ENCODE measurements around the gene MED13. TPM values are rescaled to one million over a fixed set of nuclear protein-coding genes. Genes with fewer than 3 reads are reported as not detected.
"Not testable (repeated sequence)": the region's sequence is repeated elsewhere in the genome, so short reads cannot be mapped to it uniquely, and the experiment has no call there.

Gene MED13
- total and polyA plus RNA-seq, 11 donors: 5.6 to 59.1 (median 38.9) TPM

DNA sequence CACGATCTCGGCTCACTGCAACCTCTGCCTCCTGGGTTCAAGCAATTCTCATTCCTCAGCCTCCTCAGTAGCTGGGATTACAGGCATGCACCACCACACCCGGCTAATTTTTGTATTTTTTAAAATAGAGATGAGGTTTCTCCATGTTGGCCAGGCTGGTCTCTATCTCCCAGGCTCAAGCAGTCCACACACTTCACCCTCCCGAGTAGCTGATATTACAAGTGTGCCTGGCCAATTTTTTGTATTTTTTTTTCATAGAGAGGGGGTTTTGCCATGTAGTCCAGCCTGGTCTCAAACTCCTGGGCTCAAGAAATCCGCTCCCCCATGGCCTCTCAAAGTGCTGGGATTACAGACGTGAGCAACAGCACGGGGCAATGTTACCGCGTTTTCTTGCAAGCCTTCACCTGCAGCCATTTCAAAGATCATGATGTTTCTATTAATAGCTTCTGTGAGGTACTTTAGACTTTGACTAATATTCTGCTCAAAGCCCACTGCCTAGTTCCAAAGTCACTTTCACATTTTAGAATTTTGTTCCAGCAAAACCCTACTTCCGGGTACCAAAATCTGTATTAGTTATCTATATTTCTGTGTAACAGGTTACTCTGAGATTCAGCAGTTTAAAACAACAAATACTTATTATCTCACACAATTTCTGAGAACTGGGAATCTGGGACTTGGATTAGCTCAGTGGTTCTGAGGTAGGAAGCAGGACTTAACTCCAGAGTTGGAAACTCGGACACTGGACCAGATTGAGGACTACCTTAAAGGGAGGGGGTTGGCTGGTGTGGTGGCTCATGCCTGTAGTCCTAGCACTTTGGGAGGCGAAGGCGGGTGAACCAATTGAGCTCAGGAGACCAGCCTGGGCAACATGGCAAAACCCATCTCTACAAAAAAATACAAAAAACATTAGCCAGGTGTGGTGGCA lies 12.0 kb upstream of the MED13 start:
- Histone ChIP-seq H3K9me3 (no peaks in the 10 kb centered on the region), H3K27ac (no peak overlapping the region), H3K36me3 (no peaks in the 10 kb centered on the region), H3K27me3 (peaks cover 0 to 12% (median 0%) of the 10 kb centered on the region in 9 donors), H3K4me3 (no peak overlapping the region), H3K4me1 (no peaks in the 10 kb centered on the region)
- no peak for DNase-seq
- WGBS, 4 donors: 80 to 85% (median 83%) methylated on average over 13 of the region's 13 CpGs
- no peak for TF ChIP-seq POLR2A (IDR thresholded peaks at IDR 0.05)
- TF ChIP-seq, protein P1, sequence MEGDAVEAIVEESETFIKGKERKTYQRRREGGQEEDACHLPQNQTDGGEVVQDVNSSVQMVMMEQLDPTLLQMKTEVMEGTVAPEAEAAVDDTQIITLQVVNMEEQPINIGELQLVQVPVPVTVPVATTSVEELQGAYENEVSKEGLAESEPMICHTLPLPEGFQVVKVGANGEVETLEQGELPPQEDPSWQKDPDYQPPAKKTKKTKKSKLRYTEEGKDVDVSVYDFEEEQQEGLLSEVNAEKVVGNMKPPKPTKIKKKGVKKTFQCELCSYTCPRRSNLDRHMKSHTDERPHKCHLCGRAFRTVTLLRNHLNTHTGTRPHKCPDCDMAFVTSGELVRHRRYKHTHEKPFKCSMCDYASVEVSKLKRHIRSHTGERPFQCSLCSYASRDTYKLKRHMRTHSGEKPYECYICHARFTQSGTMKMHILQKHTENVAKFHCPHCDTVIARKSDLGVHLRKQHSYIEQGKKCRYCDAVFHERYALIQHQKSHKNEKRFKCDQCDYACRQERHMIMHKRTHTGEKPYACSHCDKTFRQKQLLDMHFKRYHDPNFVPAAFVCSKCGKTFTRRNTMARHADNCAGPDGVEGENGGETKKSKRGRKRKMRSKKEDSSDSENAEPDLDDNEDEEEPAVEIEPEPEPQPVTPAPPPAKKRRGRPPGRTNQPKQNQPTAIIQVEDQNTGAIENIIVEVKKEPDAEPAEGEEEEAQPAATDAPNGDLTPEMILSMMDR (IDR thresholded peaks at IDR 0.05): no peak
- intact Hi-C loops (cut with DNase I): no loop called here
- no peak for ATAC-seq

DNA sequence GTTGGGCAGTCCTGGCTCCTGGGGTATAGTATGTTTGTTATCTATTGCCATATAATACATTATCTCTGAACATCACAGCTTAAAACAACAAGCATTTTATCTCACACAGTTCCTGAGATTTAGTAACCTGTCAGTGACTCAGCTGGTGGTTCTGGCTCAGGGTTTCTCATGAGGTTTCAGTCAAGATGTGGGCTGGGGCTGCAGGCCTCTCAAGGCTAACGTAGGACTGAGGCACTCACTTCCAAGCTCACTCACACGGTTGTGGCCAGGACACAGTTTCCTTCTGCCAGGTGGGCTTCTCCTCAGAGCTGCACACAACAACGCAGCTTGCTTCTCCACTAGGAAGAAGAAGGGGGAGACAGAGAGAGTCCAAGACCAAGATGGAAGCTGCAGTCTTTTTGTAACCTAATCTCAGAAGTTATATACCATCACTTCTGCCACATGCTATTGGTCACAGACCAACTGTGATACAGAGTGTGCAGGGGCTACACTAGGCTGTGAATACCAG lies 10.3 kb upstream of the MED13 start:
- DNase-seq (no peak), ATAC-seq (no peak)
- 76 to 91% (median 81%) methylated on average over 3 of the region's 3 CpGs for WGBS, 4 donors
- H3K4me3 ChIP-seq: no peak overlapping the region
- peaks cover 0 to 2% (median 0%) of the 10 kb centered on the region in 9 donors for H3K27me3 ChIP-seq
- H3K27ac ChIP-seq: no peak overlapping the region
- TF ChIP-seq, protein P1 (IDR thresholded peaks at IDR 0.05): no peak
- TF ChIP-seq POLR2A (IDR thresholded peaks at IDR 0.05): no peak
- intact Hi-C loops (cut with DNase I): no loop called here
- H3K9me3 ChIP-seq: no peaks in the 10 kb centered on the region
- H3K36me3 ChIP-seq: no peaks in the 10 kb centered on the region
- no peaks in the 10 kb centered on the region for H3K4me1 ChIP-seq

DNA sequence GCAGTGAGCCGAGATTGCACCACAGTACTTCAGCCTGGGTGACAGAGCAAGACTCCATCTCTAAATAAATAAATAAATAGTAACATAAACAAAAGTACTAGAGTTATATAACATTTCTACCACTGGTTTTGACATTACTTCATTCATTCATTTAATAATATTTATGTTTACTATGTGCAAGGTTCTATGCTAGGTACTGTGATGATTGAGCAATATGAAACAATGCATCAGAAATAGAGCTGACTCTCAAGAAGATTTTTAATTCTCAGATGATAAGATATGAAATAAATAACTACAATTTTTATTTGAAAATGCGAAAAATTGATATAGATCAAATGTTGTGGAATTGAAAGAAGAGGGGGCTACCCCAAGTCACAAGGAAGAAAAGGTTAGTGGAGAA lies 8.9 kb upstream of the MED13 start:
- no peak overlapping the region for H3K27ac ChIP-seq
- no peaks in the 10 kb centered on the region for H3K9me3 ChIP-seq
- DNase-seq (no peak), ATAC-seq (no peak)
- TF ChIP-seq, protein P1 (IDR thresholded peaks at IDR 0.05): no peak
- TF ChIP-seq POLR2A (IDR thresholded peaks at IDR 0.05): no peak
- no peaks in the 10 kb centered on the region for H3K4me1 ChIP-seq
- H3K36me3 ChIP-seq: no peaks in the 10 kb centered on the region
- intact Hi-C loops (cut with DNase I): no loop called here
- no peak overlapping the region for H3K4me3 ChIP-seq
- WGBS, 4 donors: 90 to 94% (median 94%) methylated on average over 2 of the region's 2 CpGs
- no peaks in the 10 kb centered on the region for H3K27me3 ChIP-seq

DNA sequence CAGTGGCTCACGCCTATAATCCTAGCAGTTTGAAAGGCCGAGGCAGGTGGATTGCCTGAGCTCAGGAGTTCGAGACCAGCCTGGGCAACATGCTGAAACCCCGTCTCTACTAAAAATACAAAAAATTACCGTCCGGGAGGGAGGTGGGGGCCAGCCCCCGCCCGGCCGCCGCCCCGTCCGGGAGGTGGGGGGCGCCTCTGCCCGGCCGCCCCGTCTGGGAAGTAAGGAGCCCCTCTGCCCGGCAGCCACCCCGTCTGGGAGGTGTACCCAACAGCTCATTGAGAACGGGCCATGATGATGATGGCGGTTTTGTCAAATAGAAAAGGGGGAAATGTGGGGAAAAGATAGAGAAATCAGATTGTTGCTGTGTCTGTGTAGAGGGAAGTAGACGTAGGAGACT lies 7.8 kb upstream of the MED13 start:
- ATAC-seq; H3K9me3 ChIP-seq; DNase-seq; H3K4me3 ChIP-seq; intact Hi-C loops (cut with DNase I); H3K4me1 ChIP-seq; H3K27me3 ChIP-seq; H3K36me3 ChIP-seq; H3K27ac ChIP-seq: not testable (repeated sequence)
- 93 to 95% (median 94%) methylated on average over 21 of the region's 21 CpGs for WGBS, 4 donors
